ENCODE data around the gene VIPR2. TPM values are rescaled to one million over a fixed set of nuclear protein-coding genes. Genes with fewer than 3 reads are reported as not detected.

The VIPR2 gene
- total RNA-seq, 4 donors from 2014 or later: 0.53 to 2.5 (median 1.8) TPM

- Histone ChIP-seq H3K9me3 (no peaks in the 10 kb centered on the region), H3K4me3 (no peak overlapping the region), H3K27me3 (no peaks in the 10 kb centered on the region), H3K4me1 (peaks cover 0 to 5% (median 0%) of the 10 kb centered on the region in 4 donors), H3K27ac (no peak overlapping the region), H3K36me3 (no peaks in the 10 kb centered on the region)
- TF ChIP-seq POLR2A (IDR thresholded peaks at IDR 0.05) (no peak), CTCF (IDR thresholded peaks at IDR 0.05) (no peak)
- DNase-seq: no peak
These were observed 80.4 kb downstream of the VIPR2 start for GRCh38 chr7:159064121-159064815.

- TF ChIP-seq CTCF (IDR thresholded peaks at IDR 0.05): no peak
- TF ChIP-seq POLR2A (IDR thresholded peaks at IDR 0.05): no peak
- no peak for DNase-seq
- H3K4me1 ChIP-seq: no peaks in the 10 kb centered on the region
- H3K27ac ChIP-seq: no peak overlapping the region
- H3K9me3 ChIP-seq: no peaks in the 10 kb centered on the region
- H3K36me3 ChIP-seq: no peaks in the 10 kb centered on the region
- no peak overlapping the region for H3K4me3 ChIP-seq
- H3K27me3 ChIP-seq: no peaks in the 10 kb centered on the region
These were observed 81.4 kb downstream of the VIPR2 start for GRCh38 chr7:159063046-159063840.

- no peak for DNase-seq
- no peak for TF ChIP-seq POLR2A (IDR thresholded peaks at IDR 0.05)
- TF ChIP-seq CTCF (IDR thresholded peaks at IDR 0.05): no peak
- H3K27ac ChIP-seq: no peak overlapping the region
- no peak overlapping the region for H3K4me3 ChIP-seq
- no peaks in the 10 kb centered on the region for H3K4me1 ChIP-seq
- no peaks in the 10 kb centered on the region for H3K27me3 ChIP-seq
- H3K36me3 ChIP-seq: no peaks in the 10 kb centered on the region
- no peaks in the 10 kb centered on the region for H3K9me3 ChIP-seq
These were observed 82.1 kb downstream of the VIPR2 start for GRCh38 chr7:159062569-159062968.

- Histone ChIP-seq H3K27me3 (no peaks in the 10 kb centered on the region), H3K27ac (no peak overlapping the region), H3K4me1 (no peaks in the 10 kb centered on the region), H3K36me3 (no peaks in the 10 kb centered on the region), H3K9me3 (no peaks in the 10 kb centered on the region), H3K4me3 (no peak overlapping the region)
- no peak for TF ChIP-seq CTCF (IDR thresholded peaks at IDR 0.05)
- TF ChIP-seq POLR2A (IDR thresholded peaks at IDR 0.05): no peak
- no peak for DNase-seq
These were observed 82.9 kb downstream of the VIPR2 start for GRCh38 chr7:159061674-159062212.

GRCh38 chr7:159061209-159061608, 83.5 kb downstream of the VIPR2 start:
- Histone ChIP-seq H3K27me3 (no peaks in the 10 kb centered on the region), H3K27ac (no peak overlapping the region), H3K36me3 (no peaks in the 10 kb centered on the region), H3K9me3 (no peaks in the 10 kb centered on the region), H3K4me3 (no peak overlapping the region), H3K4me1 (no peaks in the 10 kb centered on the region)
- no peak for DNase-seq
- TF ChIP-seq CTCF (IDR thresholded peaks at IDR 0.05) (no peak), POLR2A (IDR thresholded peaks at IDR 0.05) (no peak)
